Tibial nerve (tissue), 4 donors: Measurements from ENCODE around the gene VWC2L. TPM values are rescaled to one million over a fixed set of nuclear protein-coding genes. Genes with fewer than 3 reads are reported as not detected.

Experiments used
- DNase-seq, 2 donors: peaks; one replicate each; pipeline ENCODE4 v3.0.0-alpha.2; 2019; ENCODE audit warnings: low spot score in 2 of 2
- H3K27ac ChIP-seq, 4 donors: fragments of 200-600 bp; sonication (generic) in 3 of 4; one replicate each; pipeline ENCODE4 v1.5.1; 2017 to 2019; ENCODE audit warnings: mild to moderate bottlenecking in 1 of 4
- H3K27me3 ChIP-seq, 2 donors: fragments of 200-600 bp; sonication (generic) in 1 of 2; one replicate each; pipeline versions ENCODE4 v1.5.1 to v1.6.0; 2017 to 2019
- H3K36me3 ChIP-seq, 3 donors: fragments of 200-600 bp; sonication (generic); one replicate each; pipeline ENCODE4 v1.5.1; 2018 to 2019
- H3K4me1 ChIP-seq, 4 donors: fragments of 200-600 bp; sonication (generic) in 3 of 4; one replicate each; pipeline ENCODE4 v1.5.1; 2017 to 2019
- H3K4me3 ChIP-seq, 4 donors: fragments of 200-600 bp; sonication (generic) in 3 of 4; one replicate each; pipeline ENCODE4 v1.5.1; 2017 to 2019; ENCODE audit warnings: mild to moderate bottlenecking in 1 of 4, moderate library complexity in 1 of 4
- H3K9me3 ChIP-seq, 4 donors: fragments of 200-600 bp; sonication (generic) in 3 of 4; one replicate each; pipeline ENCODE4 v1.5.1; 2017 to 2019
- CTCF ChIP-seq, 5 experiments: fragments of 200-600 bp in 3 of 5; fragments of 450-650 bp in 2 of 5; sonication (generic) in 3 of 5; IDR thresholded peaks; one replicate each; pipeline ENCODE4 v1.5.1; 2016 to 2019; ENCODE audit warnings: antibody characterized with exemption in 5 of 5, mild to moderate bottlenecking in 3 of 5, moderate library complexity in 2 of 5
- EP300 ChIP-seq, 2 donors: sonication (generic); formaldehyde crosslinking; IDR thresholded peaks; one replicate each; pipeline ENCODE4 v1.6.1; 2017; ENCODE audit warnings: antibody characterized with exemption in 2 of 2, mild to moderate bottlenecking in 1 of 2
- POLR2A ChIP-seq, 2 donors: fragments of 450-650 bp; IDR thresholded peaks; one replicate each; pipeline ENCODE4 v1.6.1; 2017; ENCODE audit warnings: antibody characterized with exemption in 2 of 2, mild to moderate bottlenecking in 2 of 2, moderate library complexity in 2 of 2
- WGBS, 2 donors: methylation state at CpG; one replicate each; pipeline ENCODE4 v1.1.5; 2018; 5-methylcytosine and 5-hydroxymethylcytosine counted together
- total RNA-seq, 4 donors: library from RNA; depleted of rRNA; stranded (reverse); fragments of >200 nt; gene quantifications; one replicate each; pipeline ENCODE4 v1.1.0, GENCODE V29; 2016

Gene VWC2L
- total RNA-seq, 4 donors from 2014 or later: not detected

- no peaks in the 10 kb centered on the region for H3K27me3 ChIP-seq
- no peaks in the 10 kb centered on the region for H3K36me3 ChIP-seq
- peaks cover 0 to 5% (median 1%) of the 10 kb centered on the region in 4 donors for H3K9me3 ChIP-seq
- H3K27ac ChIP-seq: no peak overlapping the region
- no peak for TF ChIP-seq POLR2A (IDR thresholded peaks at IDR 0.05)
- no peak for TF ChIP-seq CTCF (IDR thresholded peaks at IDR 0.05)
- no peak for TF ChIP-seq EP300 (IDR thresholded peaks at IDR 0.05)
- H3K4me1 ChIP-seq: no peaks in the 10 kb centered on the region
- WGBS, 2 donors: 88% methylated on average over 3 of the region's 3 CpGs
- no peak overlapping the region for H3K4me3 ChIP-seq
- no peak for DNase-seq
These were observed 81.3 kb downstream of the VWC2L start for GRCh38 chr2:214492152-214492551.

- WGBS, 2 donors: 94 to 97% methylated on average over 2 of the region's 2 CpGs
- Histone ChIP-seq H3K4me3 (no peak overlapping the region), H3K27me3 (no peaks in the 10 kb centered on the region), H3K36me3 (no peaks in the 10 kb centered on the region), H3K9me3 (peaks cover 0 to 5% (median 1%) of the 10 kb centered on the region in 4 donors), H3K27ac (no peak overlapping the region), H3K4me1 (no peaks in the 10 kb centered on the region)
- no peak for DNase-seq
- TF ChIP-seq EP300 (IDR thresholded peaks at IDR 0.05) (no peak), POLR2A (IDR thresholded peaks at IDR 0.05) (no peak), CTCF (IDR thresholded peaks at IDR 0.05) (no peak)
These were observed 81.8 kb downstream of the VWC2L start for GRCh38 chr2:214492608-214493007.

GRCh38 chr2:214497489-214497888 lies 86.6 kb downstream of the VWC2L start:
- Histone ChIP-seq H3K27ac (no peak overlapping the region), H3K27me3 (no peaks in the 10 kb centered on the region), H3K9me3 (peaks cover 0 to 5% (median 1%) of the 10 kb centered on the region in 4 donors), H3K36me3 (no peaks in the 10 kb centered on the region), H3K4me1 (no peaks in the 10 kb centered on the region), H3K4me3 (no peak overlapping the region)
- TF ChIP-seq POLR2A (IDR thresholded peaks at IDR 0.05) (no peak), CTCF (IDR thresholded peaks at IDR 0.05) (no peak), EP300 (IDR thresholded peaks at IDR 0.05) (no peak)
- no peak for DNase-seq
- 84% methylated on average over 3 of the region's 3 CpGs for WGBS, 2 donors

GRCh38 chr2:214503568-214503967 lies 92.7 kb downstream of the VWC2L start:
- 44 to 56% methylated on average over 1 of the region's 1 CpG for WGBS, 2 donors
- no peak overlapping the region for H3K27ac ChIP-seq
- H3K9me3 ChIP-seq: no peaks in the 10 kb centered on the region
- no peaks in the 10 kb centered on the region for H3K27me3 ChIP-seq
- no peak for DNase-seq
- no peak for TF ChIP-seq POLR2A (IDR thresholded peaks at IDR 0.05)
- no peak for TF ChIP-seq EP300 (IDR thresholded peaks at IDR 0.05)
- no peak for TF ChIP-seq CTCF (IDR thresholded peaks at IDR 0.05)
- H3K36me3 ChIP-seq: no peaks in the 10 kb centered on the region
- no peak overlapping the region for H3K4me3 ChIP-seq
- no peaks in the 10 kb centered on the region for H3K4me1 ChIP-seq

- H3K4me3 ChIP-seq: no peak overlapping the region
- WGBS, 2 donors: 68 to 71% methylated on average over 8 of the region's 8 CpGs
These were observed 93.9 kb downstream of the VWC2L start for GRCh38 chr2:214504599-214505376.

More at GRCh38 chr2:214504599-214505376, 93.9 kb downstream of the VWC2L start:
- Histone ChIP-seq H3K4me1 (no peaks in the 10 kb centered on the region), H3K27ac (no peak overlapping the region), H3K36me3 (no peaks in the 10 kb centered on the region), H3K9me3 (no peaks in the 10 kb centered on the region), H3K27me3 (no peaks in the 10 kb centered on the region)
- no peak for TF ChIP-seq EP300 (IDR thresholded peaks at IDR 0.05)
- no peak for DNase-seq
